Measurements from ENCODE around the gene GABPB2. TPM values are rescaled to one million over a fixed set of nuclear protein-coding genes. Genes with fewer than 3 reads are reported as not detected.

Gene GABPB2
- total and polyA plus RNA-seq, 2 of the 13 experiments (the other 11 are each of a cell fraction or from before 2014, with no cell fraction given), result 0.09 TPM; not detected in 1

- Histone ChIP-seq H4K20me1 (ENCODE audit: insufficient read depth, low read length) (no peaks in the 10 kb centered on the region), H3K36me3 (replicated peaks in 1 of 2; ENCODE audit: control insufficient read depth in 1 of 2, insufficient read depth in 2 of 2, low read length in 2 of 2) (no peaks in the 10 kb centered on the region), H3K4me1 (ENCODE audit: insufficient read depth, low read length) (peaks cover 20% of the 10 kb centered on the region), H2AFZ (ENCODE audit: low read length) (no peak overlapping the region), H3K27me3 (ENCODE audit: control insufficient read depth in 1 of 2, insufficient read depth in 2 of 2, low read length in 2 of 2) (no peaks in the 10 kb centered on the region; a peak in 1 of 5 replicates), H3K9me3 (ENCODE audit: low read length) (no peaks in the 10 kb centered on the region), H3K27ac (ENCODE audit: extremely low read length, insufficient read depth, low read length) (no peak overlapping the region), H3K9ac (ENCODE audit: insufficient read depth, low read depth, low read length) (no peak overlapping the region), H3K4me3 (replicated peaks in 1 of 3; ENCODE audit: insufficient read depth in 1 of 3, low read depth in 2 of 3, low read length in 3 of 3) (no peak overlapping the region), H3K4me2 (ENCODE audit: low read depth, low read length) (peak overlapping the region; percentile 38; the same call in 1 of the 2 replicates), H3K79me2 (ENCODE audit: insufficient read depth, low read length) (no peaks in the 10 kb centered on the region)
- intact Hi-C loops (cut with micrococcal nuclease; ENCODE audit: unreplicated experiment) (no loop called here), in situ Hi-C loops (cut with HindIII; ENCODE audit: extremely low pct_ligation_motif_present, low pct_unique_long_range_greater_than_20kb) (no loop called here)
- no TSS peak for BruUV-seq (replicated peaks)
- ChIA-PET CTCF (ENCODE audit: low intra/inter-chr PET ratio, low total read pairs) (no interaction called here), POLR2A (no interaction called here)
- 16% methylated on average over 5 of the region's 5 CpGs for whole genome bisulfite sequencing (ENCODE audit: low lambda C conversion rate)
- ATAC-seq (peak; percentile 73), FAIRE-seq (peak; percentile 32), DNase-seq (ENCODE audit: low spot score) (peak; percentile 17)
- TF ChIP-seq GATAD2A (CRISPR knock-in tag; IDR thresholded peaks at IDR 0.05) (peak; percentile 55; the same call in 1 of the 2 replicates), HNF4A (CRISPR knock-in tag; IDR thresholded peaks at IDR 0.05) (peak; percentile 55), ARID5B (CRISPR knock-in tag; IDR thresholded peaks at IDR 0.05) (peak; percentile 62), PHF20 (CRISPR knock-in tag; IDR thresholded peaks at IDR 0.05) (no peak), THAP11 (CRISPR knock-in tag; IDR thresholded peaks at IDR 0.05) (0 out of 2 replicates have a peak, but pooled peaks have one; percentile 22), RXRB (CRISPR knock-in tag; IDR thresholded peaks at IDR 0.05; ENCODE audit: borderline replicate concordance) (no peak)
- TF ChIP-seq, protein P1, sequence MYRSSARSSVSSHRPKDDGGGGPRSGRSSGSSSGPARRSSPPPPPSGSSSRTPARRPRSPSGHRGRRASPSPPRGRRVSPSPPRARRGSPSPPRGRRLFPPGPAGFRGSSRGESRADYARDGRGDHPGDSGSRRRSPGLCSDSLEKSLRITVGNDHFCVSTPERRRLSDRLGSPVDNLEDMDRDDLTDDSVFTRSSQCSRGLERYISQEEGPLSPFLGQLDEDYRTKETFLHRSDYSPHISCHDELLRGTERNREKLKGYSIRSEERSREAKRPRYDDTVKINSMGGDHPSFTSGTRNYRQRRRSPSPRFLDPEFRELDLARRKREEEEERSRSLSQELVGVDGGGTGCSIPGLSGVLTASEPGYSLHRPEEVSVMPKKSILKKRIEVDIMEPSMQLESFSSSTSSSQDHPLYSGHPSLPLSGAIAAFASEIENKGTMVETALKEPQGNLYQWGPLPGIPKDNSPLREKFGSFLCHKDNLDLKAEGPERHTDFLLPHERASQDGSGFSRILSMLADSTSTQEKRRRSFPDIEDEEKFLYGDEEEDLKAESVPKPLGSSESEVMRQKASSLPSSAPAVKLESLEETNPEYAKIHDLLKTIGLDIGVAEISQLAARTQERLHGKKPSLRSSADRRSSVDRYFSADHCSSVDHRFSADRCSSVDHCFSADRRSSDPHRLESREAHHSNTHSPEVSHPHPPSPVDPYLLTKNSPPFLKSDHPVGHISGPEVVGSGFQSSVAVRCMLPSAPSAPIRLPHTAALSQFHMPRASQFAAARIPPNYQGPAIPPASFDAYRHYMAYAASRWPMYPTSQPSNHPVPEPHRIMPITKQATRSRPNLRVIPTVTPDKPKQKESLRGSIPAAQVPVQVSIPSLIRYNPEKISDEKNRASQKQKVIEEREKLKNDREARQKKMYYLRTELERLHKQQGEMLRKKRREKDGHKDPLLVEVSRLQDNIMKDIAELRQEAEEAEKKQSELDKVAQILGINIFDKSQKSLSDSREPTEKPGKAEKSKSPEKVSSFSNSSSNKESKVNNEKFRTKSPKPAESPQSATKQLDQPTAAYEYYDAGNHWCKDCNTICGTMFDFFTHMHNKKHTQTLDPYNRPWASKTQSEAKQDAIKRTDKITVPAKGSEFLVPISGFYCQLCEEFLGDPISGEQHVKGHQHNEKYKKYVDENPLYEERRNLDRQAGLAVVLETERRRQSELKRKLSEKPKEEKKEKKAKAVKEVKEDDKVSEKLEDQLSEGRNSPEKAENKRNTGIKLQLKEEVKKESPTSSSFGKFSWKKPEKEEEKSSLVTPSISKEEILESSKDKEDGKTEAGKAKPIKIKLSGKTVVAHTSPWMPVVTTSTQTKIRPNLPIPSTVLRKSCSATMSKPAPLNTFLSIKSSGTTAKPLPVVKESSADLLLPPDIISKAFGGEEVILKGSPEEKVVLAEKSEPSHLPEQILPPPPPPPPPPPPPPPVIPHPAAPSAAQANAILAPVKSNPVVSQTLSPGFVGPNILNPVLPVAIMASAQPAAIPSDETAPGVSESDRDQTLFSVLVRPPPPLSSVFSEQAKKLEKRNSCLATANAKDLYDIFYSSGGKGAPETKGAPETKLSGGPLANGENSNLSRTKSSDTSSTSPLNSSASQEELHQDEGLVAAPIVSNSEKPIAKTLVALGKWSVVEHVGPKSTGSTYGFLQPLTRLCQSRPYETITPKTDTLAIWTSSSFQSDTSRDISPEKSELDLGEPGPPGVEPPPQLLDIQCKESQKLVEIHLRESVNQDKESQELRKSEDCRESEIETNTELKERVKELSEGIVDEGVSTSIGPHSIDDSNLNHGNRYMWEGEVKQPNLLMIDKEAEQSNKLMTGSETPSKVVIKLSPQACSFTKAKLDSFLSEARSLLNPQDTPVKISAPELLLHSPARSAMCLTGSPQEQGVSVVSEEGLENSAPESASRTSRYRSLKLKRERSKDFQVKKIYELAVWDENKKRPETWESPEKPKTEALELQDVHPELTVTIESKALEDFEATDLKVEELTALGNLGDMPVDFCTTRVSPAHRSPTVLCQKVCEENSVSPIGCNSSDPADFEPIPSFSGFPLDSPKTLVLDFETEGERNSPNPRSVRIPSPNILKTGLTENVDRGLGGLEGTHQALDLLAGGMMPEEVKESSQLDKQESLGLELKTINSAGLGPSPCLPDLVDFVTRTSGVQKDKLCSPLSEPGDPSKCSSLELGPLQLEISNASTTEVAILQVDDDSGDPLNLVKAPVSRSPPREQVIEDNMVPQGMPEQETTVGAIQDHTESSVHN (CRISPR knock-in tag; IDR thresholded peaks at IDR 0.05), result no peak
- TF ChIP-seq, protein P2, sequence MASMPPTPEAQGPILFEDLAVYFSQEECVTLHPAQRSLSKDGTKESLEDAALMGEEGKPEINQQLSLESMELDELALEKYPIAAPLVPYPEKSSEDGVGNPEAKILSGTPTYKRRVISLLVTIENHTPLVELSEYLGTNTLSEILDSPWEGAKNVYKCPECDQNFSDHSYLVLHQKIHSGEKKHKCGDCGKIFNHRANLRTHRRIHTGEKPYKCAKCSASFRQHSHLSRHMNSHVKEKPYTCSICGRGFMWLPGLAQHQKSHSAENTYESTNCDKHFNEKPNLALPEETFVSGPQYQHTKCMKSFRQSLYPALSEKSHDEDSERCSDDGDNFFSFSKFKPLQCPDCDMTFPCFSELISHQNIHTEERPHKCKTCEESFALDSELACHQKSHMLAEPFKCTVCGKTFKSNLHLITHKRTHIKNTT (CRISPR knock-in tag; IDR thresholded peaks at IDR 0.05), result no peak
Observed at GRCh38 chr1:151124763-151125403, 54.3 kb downstream of the GABPB2 start.
